ENCODE data around the gene NGB. TPM values are rescaled to one million over a fixed set of nuclear protein-coding genes. Genes with fewer than 3 reads are reported as not detected.

NGB gene
- total and polyA plus RNA-seq, 9 of the 15 experiments (the other 6 are each of a cell fraction or from before 2014, with no cell fraction given): not detected

GRCh38 chr14:77219591-77219990 lies 51.4 kb downstream of the NGB start:
- intact Hi-C loops (cut with micrococcal nuclease): no loop called here
- Histone ChIP-seq H3K79me2 (ENCODE audit: control insufficient read depth, insufficient read depth, low read length) (no peaks in the 10 kb centered on the region), H3K27me3 (ENCODE audit: control insufficient read depth in 2 of 2, insufficient read depth in 2 of 2, low read length in 2 of 2) (peaks cover 0 to 22% of the 10 kb centered on the region in 2 experiments; a peak in 4 of 5 replicates), H3K4me3 (no peak overlapping the region), H2AFZ (ENCODE audit: low read depth, low read length) (no peak overlapping the region), H3K4me2 (ENCODE audit: insufficient read depth, low read length) (no peak overlapping the region), H3K9me1 (ENCODE audit: control insufficient read depth, insufficient read depth, low read length) (no peaks in the 10 kb centered on the region), H4K20me1 (replicated peaks; ENCODE audit: control insufficient read depth, insufficient read depth, low read length) (no peaks in the 10 kb centered on the region), H3K4me1 (replicated peaks in 1 of 2; ENCODE audit: control insufficient read depth in 2 of 2, insufficient read depth in 2 of 2, low read length in 2 of 2) (peaks cover 0 to 4% of the 10 kb centered on the region in 2 experiments; a peak in 1 of 5 replicates), H3K9ac (ENCODE audit: insufficient read depth in 1 of 2, low read depth in 2 of 2, low read length in 2 of 2) (no peak overlapping the region), H3K36me3 (ENCODE audit: control insufficient read depth, insufficient read depth, low read length) (no peaks in the 10 kb centered on the region), H3K27ac (ENCODE audit: extremely low read depth, low read depth, low read length) (no peak overlapping the region), H3K9me3 (replicated peaks; ENCODE audit: control insufficient read depth, insufficient read depth, low read depth, low read length) (no peaks in the 10 kb centered on the region)
- 0% methylated on average over 6 of the region's 10 CpGs for WGBS (ENCODE audit: insufficient coverage, low coverage, missing lambda C conversion rate)
- FAIRE-seq (no peak), DNase-seq (ENCODE audit: extremely low read depth in 1 of 4, low spot score in 3 of 4) (no peak), ATAC-seq (no peak)
- in situ Hi-C loops (cut with MboI): no loop called here
- ChIA-PET CTCF (ENCODE audit: low intra/inter-chr PET ratio) (no interaction called here), POLR2A (no interaction called here)
- TF ChIP-seq GATAD2B (IDR thresholded peaks at IDR 0.05; ENCODE audit: borderline replicate concordance): no peak
- no peak for TF ChIP-seq CTCFL (IDR thresholded peaks at IDR 0.05; ENCODE audit: borderline replicate concordance, insufficient read depth, low read depth, low read length, poor library complexity, severe bottlenecking)
- TF ChIP-seq ID3 (CRISPR knock-in tag; IDR thresholded peaks at IDR 0.05): no peak
- TF ChIP-seq ID3 (tag; IDR thresholded peaks at IDR 0.05): no peak
- no peak for TF ChIP-seq ZNF263 (CRISPR knock-in tag; IDR thresholded peaks at IDR 0.05; ENCODE audit: borderline replicate concordance)
- no TSS peak for BruUV-seq (replicated peaks)
